Measurements from ENCODE around the gene CLCN4.

DNA sequence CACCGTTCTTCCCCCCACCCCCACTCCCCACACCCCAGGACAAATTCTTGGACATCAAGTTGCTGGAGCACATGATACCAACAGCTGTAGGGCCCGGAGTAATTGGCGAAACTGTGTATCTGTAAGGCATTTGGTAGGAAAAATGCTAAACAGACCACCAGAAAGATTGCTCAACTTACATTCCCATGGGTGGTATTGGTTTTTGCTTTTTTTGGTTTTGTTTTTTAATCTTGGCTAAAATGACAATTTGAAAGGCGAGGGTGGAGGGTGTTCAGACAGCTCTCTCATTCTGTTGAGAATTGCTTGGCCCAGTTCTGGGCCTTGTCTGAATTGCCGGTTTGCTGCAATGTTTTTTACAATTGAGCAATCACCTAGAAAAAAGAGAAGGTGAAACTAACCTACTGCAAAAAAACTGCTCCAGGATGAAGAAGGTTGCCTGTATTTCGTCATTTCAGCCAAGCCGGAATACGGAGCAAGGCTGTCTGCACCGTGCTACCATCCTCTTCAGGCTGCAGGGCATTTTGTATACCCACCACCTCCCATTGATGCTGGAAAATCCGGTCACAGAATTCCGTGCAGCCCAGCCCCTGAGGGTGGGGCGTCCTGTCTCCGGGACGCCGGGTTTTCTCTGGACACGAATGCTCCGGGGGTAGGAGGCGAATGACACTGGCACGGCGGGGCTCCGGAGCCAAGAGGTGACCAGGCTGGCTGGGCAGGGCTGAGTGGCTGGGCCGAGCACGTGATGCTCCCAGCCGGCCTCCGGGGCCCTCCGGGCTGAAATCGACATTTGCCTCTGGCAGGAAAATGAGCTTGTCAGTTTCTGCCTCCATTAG, at the start of gene CLCN4:
- TF ChIP-seq, protein P1, sequence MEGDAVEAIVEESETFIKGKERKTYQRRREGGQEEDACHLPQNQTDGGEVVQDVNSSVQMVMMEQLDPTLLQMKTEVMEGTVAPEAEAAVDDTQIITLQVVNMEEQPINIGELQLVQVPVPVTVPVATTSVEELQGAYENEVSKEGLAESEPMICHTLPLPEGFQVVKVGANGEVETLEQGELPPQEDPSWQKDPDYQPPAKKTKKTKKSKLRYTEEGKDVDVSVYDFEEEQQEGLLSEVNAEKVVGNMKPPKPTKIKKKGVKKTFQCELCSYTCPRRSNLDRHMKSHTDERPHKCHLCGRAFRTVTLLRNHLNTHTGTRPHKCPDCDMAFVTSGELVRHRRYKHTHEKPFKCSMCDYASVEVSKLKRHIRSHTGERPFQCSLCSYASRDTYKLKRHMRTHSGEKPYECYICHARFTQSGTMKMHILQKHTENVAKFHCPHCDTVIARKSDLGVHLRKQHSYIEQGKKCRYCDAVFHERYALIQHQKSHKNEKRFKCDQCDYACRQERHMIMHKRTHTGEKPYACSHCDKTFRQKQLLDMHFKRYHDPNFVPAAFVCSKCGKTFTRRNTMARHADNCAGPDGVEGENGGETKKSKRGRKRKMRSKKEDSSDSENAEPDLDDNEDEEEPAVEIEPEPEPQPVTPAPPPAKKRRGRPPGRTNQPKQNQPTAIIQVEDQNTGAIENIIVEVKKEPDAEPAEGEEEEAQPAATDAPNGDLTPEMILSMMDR (IDR thresholded peaks at IDR 0.05; ENCODE audit: low read depth, low read length) = no peak
- TF ChIP-seq POLR2A (IDR thresholded peaks at IDR 0.05; ENCODE audit: extremely low read depth, insufficient read length) (no peak), MYC (IDR thresholded peaks at IDR 0.05; ENCODE audit: low read depth, low read length) (no peak)
